H1 (cell line): ENCODE data around the gene PML. TPM values are rescaled to one million over a fixed set of nuclear protein-coding genes. Genes with fewer than 3 reads are reported as not detected.

Source experiments
- CTCF ChIA-PET: fragments of 300-600 bp; sonication (Branson Sonifier 250); formaldehyde crosslinking; loops from one replicate; lab custom pipeline; 2021; ENCODE audit not compliant: partially characterized antibody; lab: Charles Lee
- POLR2A ChIA-PET: fragments of 300-600 bp; sonication (Branson Sonifier 250); formaldehyde crosslinking; loops from one replicate; lab custom pipeline; 2021; ENCODE audit warnings: inconsistent platforms; ENCODE audit not compliant: partially characterized antibody; lab: Charles Lee
- DNase-seq, 2 experiments: peaks; one replicate each; pipeline versions ENCODE4 v3.0.0 to v3.0.0-alpha.2; 2010 to 2022; ENCODE audit warnings: low spot score in 2 of 2, low read depth in 1 of 2, mixed read lengths in 1 of 2
- FAIRE-seq: peaks from 2 replicates; lab custom pipeline; 2011; peaks lifted over from hg19 to GRCh38; lab: Jason Lieb, UNC
- H2AFZ ChIP-seq: 2 replicates; pipeline ENCODE4 v1.8.1; 2012; ENCODE audit warnings: low read length, inconsistent platforms
- H2AK5ac ChIP-seq: 2 replicates; pipeline ENCODE4 v1.6.1; 2013; ENCODE audit warnings: low read depth, low read length
- H2BK120ac ChIP-seq: replicated peaks from 2 replicates; pipeline ENCODE3; 2013; ENCODE audit warnings: low read depth, low read length, inconsistent platforms
- H2BK12ac ChIP-seq: 2 replicates; pipeline ENCODE4 v1.6.1; 2013; ENCODE audit warnings: low read depth, low read length
- H2BK15ac ChIP-seq: 2 replicates; pipeline ENCODE4 v1.6.1; 2013; ENCODE audit warnings: low read length
- H2BK20ac ChIP-seq: 2 replicates; pipeline ENCODE4 v1.6.1; 2013; ENCODE audit warnings: low read length
- H2BK5ac ChIP-seq: 2 replicates; pipeline ENCODE4 v1.6.1; 2013; ENCODE audit warnings: low read depth, low read length
- H3K14ac ChIP-seq: 2 replicates; pipeline ENCODE4 v1.6.1; 2013; ENCODE audit warnings: inconsistent platforms; ENCODE audit not compliant: insufficient read length
- H3K18ac ChIP-seq: 2 replicates; pipeline ENCODE4 v1.6.1; 2013; ENCODE audit warnings: low read length; ENCODE audit errors: extremely low read depth
- H3K23ac ChIP-seq: 2 replicates; pipeline ENCODE4 v1.6.1; 2013; ENCODE audit warnings: inconsistent platforms; ENCODE audit not compliant: insufficient read length
- H3K23me2 ChIP-seq: 2 replicates; pipeline ENCODE4 v1.6.1; 2013; ENCODE audit warnings: low read depth, low read length
- H3K27ac ChIP-seq: 2 replicates; pipeline ENCODE4 v1.6.1; 2011; ENCODE audit warnings: low read depth, low read length, inconsistent platforms
- H3K27me3 ChIP-seq, 4 experiments: replicated peaks in 1 of 4; 1 replicate in 1 of 4; 2 replicates in 3 of 4; pipeline versions ENCODE4 v1.6.1 to v1.8.1; 2011 to 2013; ENCODE audit warnings: low read length in 3 of 4, mild to moderate bottlenecking in 3 of 4, inconsistent platforms in 2 of 4, mixed read lengths in 2 of 4, moderate library complexity in 1 of 4; ENCODE audit not compliant: control insufficient read depth in 3 of 4, insufficient read depth in 3 of 4; ENCODE audit errors: extremely low read depth in 1 of 4
- H3K36me3 ChIP-seq, 4 experiments: 2 replicates each; pipeline versions ENCODE4 v1.6.1 to v1.8.1; 2011 to 2013; ENCODE audit warnings: mild to moderate bottlenecking in 4 of 4, low read length in 3 of 4, moderate library complexity in 2 of 4, control low read depth in 1 of 4, inconsistent platforms in 1 of 4; ENCODE audit not compliant: insufficient read depth in 4 of 4, control insufficient read depth in 2 of 4
- H3K4ac ChIP-seq: replicated peaks from 2 replicates; pipeline ENCODE3; 2013; ENCODE audit warnings: low read length, low read depth, mixed read lengths, inconsistent platforms; ENCODE audit not compliant: insufficient read length
- H3K4me1 ChIP-seq, 4 experiments: replicated peaks in 1 of 4; 1 replicate in 1 of 4; 2 replicates in 3 of 4; pipeline versions ENCODE4 v1.6.1 to v1.8.1; 2011 to 2013; ENCODE audit warnings: low read length in 3 of 4, inconsistent platforms in 2 of 4, mixed read lengths in 1 of 4; ENCODE audit not compliant: insufficient read depth in 4 of 4, control insufficient read depth in 3 of 4
- H3K4me2 ChIP-seq, 2 experiments: 2 replicates each; pipeline versions ENCODE4 v1.6.1 to v1.8.1; 2011 to 2013; ENCODE audit warnings: low read depth in 2 of 2, low read length in 2 of 2, control low read depth in 1 of 2, inconsistent platforms in 1 of 2, mild to moderate bottlenecking in 1 of 2; ENCODE audit not compliant: insufficient read depth in 1 of 2
- H3K4me3 ChIP-seq, 4 experiments: fragments of 200-600, 300-600 bp in 1 of 4; sonication (generic), shearing (Covaris generic), sonication (Bioruptor Twin) in 1 of 4; 2 replicates each; pipeline versions ENCODE4 v1.5.1 to v1.8.1; 2011 to 2016; ENCODE audit warnings: low read length in 4 of 4, low read depth in 3 of 4, control low read depth in 2 of 4, inconsistent platforms in 2 of 4, mild to moderate bottlenecking in 2 of 4, mixed read lengths in 1 of 4, moderate library complexity in 1 of 4; ENCODE audit not compliant: insufficient read depth in 2 of 4; ENCODE audit errors: extremely low read depth in 1 of 4
- H3K56ac ChIP-seq: replicated peaks from 2 replicates; pipeline ENCODE3; 2013; ENCODE audit warnings: low read depth, mild to moderate bottlenecking, mixed read lengths, low read length, inconsistent platforms; ENCODE audit not compliant: insufficient read length
- H3K79me1 ChIP-seq: 2 replicates; pipeline ENCODE4 v1.6.1; 2013; ENCODE audit warnings: low read depth, low read length, control low read depth
- H3K79me2 ChIP-seq, 2 experiments: 2 replicates each; pipeline versions ENCODE4 v1.6.1 to v1.8.1; 2012 to 2013; ENCODE audit warnings: low read length in 2 of 2, mild to moderate bottlenecking in 2 of 2, inconsistent platforms in 1 of 2; ENCODE audit not compliant: insufficient read depth in 2 of 2, control insufficient read depth in 1 of 2
- H3K9ac ChIP-seq, 4 experiments: replicated peaks in 1 of 4; 1 replicate in 1 of 4; 2 replicates in 3 of 4; pipeline versions ENCODE4 v1.6.1 to v1.8.1; 2011 to 2013; ENCODE audit warnings: low read depth in 3 of 4, low read length in 3 of 4, control low read depth in 2 of 4, mild to moderate bottlenecking in 2 of 4, moderate library complexity in 2 of 4, inconsistent platforms in 1 of 4; ENCODE audit errors: extremely low read depth in 1 of 4
- H3K9me3 ChIP-seq, 2 experiments: 2 replicates each; pipeline versions ENCODE4 v1.6.1 to v1.8.1; 2012 to 2013; ENCODE audit warnings: mild to moderate bottlenecking in 2 of 2, moderate library complexity in 2 of 2, control low read depth in 1 of 2, inconsistent platforms in 1 of 2, low read depth in 1 of 2, low read length in 1 of 2, mixed read lengths in 1 of 2; ENCODE audit not compliant: insufficient read depth in 2 of 2
- H4K20me1 ChIP-seq, 2 experiments: replicated peaks in 1 of 2; 2 replicates each; pipeline versions ENCODE3 to v1.8.1; 2011 to 2013; ENCODE audit warnings: inconsistent platforms in 2 of 2, low read length in 2 of 2, mild to moderate bottlenecking in 1 of 2; ENCODE audit not compliant: insufficient read depth in 2 of 2, control insufficient read depth in 1 of 2
- H4K5ac ChIP-seq: 2 replicates; pipeline ENCODE4 v1.6.1; 2013; ENCODE audit warnings: low read length, low read depth, mixed read lengths, inconsistent platforms; ENCODE audit not compliant: insufficient read length
- H4K8ac ChIP-seq: 2 replicates; pipeline ENCODE4 v1.8.0; 2013; ENCODE audit warnings: mild to moderate bottlenecking, moderate library complexity, low read length, inconsistent platforms; ENCODE audit not compliant: insufficient read depth; ENCODE audit errors: extremely low read depth
- H4K91ac ChIP-seq: replicated peaks from 2 replicates; pipeline ENCODE3; 2013; ENCODE audit warnings: low read length, mixed read lengths, inconsistent platforms; ENCODE audit not compliant: insufficient read length
- BCL11A ChIP-seq, 2 experiments: IDR thresholded peaks; one replicate each; pipeline ENCODE4 v1.6.1; 2011; ENCODE audit warnings: low read depth in 2 of 2, low read length in 2 of 2, mild to moderate bottlenecking in 2 of 2
- CREB1 ChIP-seq: IDR thresholded peaks from 2 replicates; pipeline ENCODE4 v1.6.1; 2012; ENCODE audit warnings: inconsistent platforms
- HDAC2 ChIP-seq, 2 experiments: fragments of 300-600 bp in 1 of 2; sonication (generic) in 1 of 2; IDR thresholded peaks; 2 replicates each; pipeline ENCODE4 v1.6.1; 2011 to 2012; ENCODE audit warnings: low read depth in 2 of 2, low read length in 2 of 2, mild to moderate bottlenecking in 2 of 2, moderate library complexity in 2 of 2, borderline replicate concordance in 1 of 2, inconsistent platforms in 1 of 2
- KDM1A ChIP-seq: fragments of 200-600, 300-600 bp; sonication (generic); IDR thresholded peaks from 2 replicates; pipeline ENCODE4 v1.7.1; 2016; ENCODE audit warnings: mild to moderate bottlenecking, low read length, borderline replicate concordance
- RBBP5 ChIP-seq: IDR thresholded peaks from 2 replicates; pipeline ENCODE4 v1.7.1; 2012; ENCODE audit warnings: low read depth, mild to moderate bottlenecking, inconsistent platforms, low read length, moderate library complexity, borderline replicate concordance
- WGBS, 2 experiments: shearing (Covaris generic) in 1 of 2; methylation state at CpG; one replicate each; pipeline versions ENCODE4 v1.1.6 to v1.1.7; 2013 to 2015; ENCODE audit warnings: low lambda C conversion rate in 2 of 2, mixed read lengths in 2 of 2, inconsistent platforms in 1 of 2, low coverage in 1 of 2, missing lambda C conversion rate in 1 of 2; ENCODE audit not compliant: insufficient replicate concordance in 2 of 2, insufficient coverage in 1 of 2, insufficient read length in 1 of 2; ENCODE audit errors: extremely low coverage in 1 of 2, missing lambda C conversion rate in 1 of 2; 5-methylcytosine and 5-hydroxymethylcytosine counted together
- polyA plus RNA-seq, 7 experiments: library from polyadenylated mRNA; depleted of rRNA in 3 of 7; stranded (reverse) in 5 of 7; unstranded in 2 of 7; fragments of >200 nt in 5 of 7; fragments of 200-250 nt in 2 of 7; gene quantifications; 1 replicate in 5 of 7; 2 replicates in 1 of 7; 4 replicates in 1 of 7; pipeline versions ENCODE4 v1.2.1 to v1.2.3, GENCODE V29; 2011 to 2013; ENCODE audit warnings: missing spikeins in 2 of 7, mixed read lengths in 2 of 7
- total RNA-seq: library from RNA; stranded (reverse); fragmentation: NEBNext Ultra II Directional; extraction: Animal tissue kit (Norgen Biotek cat#: 25700); gene quantifications from 2 replicates; pipeline ENCODE4 v1.2.1, GENCODE V29; 2021

Gene PML
- total and polyA plus RNA-seq, 2 of the 8 experiments (the other 6 are each of a cell fraction or from before 2014, with no cell fraction given): 14.9 to 30.3 TPM

DNA sequence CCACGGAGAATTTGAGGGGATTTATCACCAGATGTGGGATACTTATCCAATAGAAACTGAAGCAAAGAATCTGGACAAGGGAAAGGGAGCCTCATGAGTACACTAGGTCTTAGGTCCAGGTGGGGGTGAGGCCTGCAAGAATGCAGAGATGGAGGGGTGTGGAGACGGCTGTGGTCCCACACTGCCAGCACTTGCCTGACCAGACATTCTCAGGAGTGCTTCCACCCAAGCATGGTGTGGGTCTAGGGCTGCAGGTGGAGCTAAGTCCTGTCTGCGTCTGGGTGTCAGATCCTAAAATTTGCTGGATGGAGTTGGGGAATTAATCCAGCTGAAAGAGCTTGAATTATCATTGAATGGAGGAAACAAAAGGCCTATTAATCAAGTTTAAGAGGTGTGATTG lies 14.4 kb downstream of the PML start:
- Histone ChIP-seq H3K4me3 (no peak overlapping the region), H3K79me1 (peaks cover 5% of the 10 kb centered on the region; the same call in 1 of the 2 replicates), H2AFZ (no peak overlapping the region), H2AK5ac (no peak overlapping the region), H2BK15ac (no peak overlapping the region), H4K5ac (no peak overlapping the region), H4K8ac (no peak overlapping the region), H3K4me1 (no peaks in the 10 kb centered on the region), H3K18ac (no peak overlapping the region), H3K4ac (no peak overlapping the region), H2BK120ac (no peak overlapping the region), H2BK12ac (no peak overlapping the region), H3K27ac (no peak overlapping the region), H4K91ac (no peak overlapping the region), H3K79me2 (peaks cover 0 to 3% of the 10 kb centered on the region in 2 experiments; a peak in 1 of 4 replicates), H3K14ac (no peak overlapping the region), H3K27me3 (no peaks in the 10 kb centered on the region), H3K23me2 (no peaks in the 10 kb centered on the region), H3K23ac (no peak overlapping the region), H2BK20ac (no peak overlapping the region), H3K4me2 (no peak overlapping the region), H3K9me3 (no peaks in the 10 kb centered on the region), H4K20me1 (peaks cover 3 to 16% of the 10 kb centered on the region in 2 experiments), H3K9ac (no peak overlapping the region), H3K36me3 (peaks cover 0 to 3% (median 2%) of the 10 kb centered on the region in 4 experiments; a peak in 4 of 8 replicates), H2BK5ac (no peak overlapping the region), H3K56ac (no peak overlapping the region)
- DNase-seq (no peak), FAIRE-seq (no peak)
- TF ChIP-seq CREB1 (no peak), RBBP5 (no peak), BCL11A (IDR thresholded peaks at IDR 0.05; ENCODE audit: low read depth in 2 of 2, low read length in 2 of 2) (no peak), HDAC2 (IDR thresholded peaks at IDR 0.05; ENCODE audit: borderline replicate concordance in 1 of 2, low read depth in 2 of 2, low read length in 2 of 2) (no peak), KDM1A (no peak)
- ChIA-PET CTCF (interaction anchor here (3.1 kb wide), 1 partner anchor 16 kb away, joined by 20 read pairs; the partner anchor contains the start of genes PML and STOML1), POLR2A (no interaction called here)
- 96% methylated on average over 3 of the region's 3 CpGs; no CpG with 5 or more reads in 1 of the 2 experiments for WGBS, 2 experiments
